GM12873 (cell line): ENCODE results near the gene HOPX.

ENCODE experiments used
- TF ChIP-seq, protein P1 (sequence below): IDR thresholded peaks from 2 replicates; pipeline ENCODE4 v1.5.1; 2012; ENCODE audit warnings: low read depth, mild to moderate bottlenecking, moderate library complexity, low read length, control low read depth; ENCODE audit not compliant: insufficient read depth; ENCODE audit errors: missing control alignments

Gene HOPX, protein sequence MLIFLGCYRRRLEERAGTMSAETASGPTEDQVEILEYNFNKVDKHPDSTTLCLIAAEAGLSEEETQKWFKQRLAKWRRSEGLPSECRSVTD

DNA sequence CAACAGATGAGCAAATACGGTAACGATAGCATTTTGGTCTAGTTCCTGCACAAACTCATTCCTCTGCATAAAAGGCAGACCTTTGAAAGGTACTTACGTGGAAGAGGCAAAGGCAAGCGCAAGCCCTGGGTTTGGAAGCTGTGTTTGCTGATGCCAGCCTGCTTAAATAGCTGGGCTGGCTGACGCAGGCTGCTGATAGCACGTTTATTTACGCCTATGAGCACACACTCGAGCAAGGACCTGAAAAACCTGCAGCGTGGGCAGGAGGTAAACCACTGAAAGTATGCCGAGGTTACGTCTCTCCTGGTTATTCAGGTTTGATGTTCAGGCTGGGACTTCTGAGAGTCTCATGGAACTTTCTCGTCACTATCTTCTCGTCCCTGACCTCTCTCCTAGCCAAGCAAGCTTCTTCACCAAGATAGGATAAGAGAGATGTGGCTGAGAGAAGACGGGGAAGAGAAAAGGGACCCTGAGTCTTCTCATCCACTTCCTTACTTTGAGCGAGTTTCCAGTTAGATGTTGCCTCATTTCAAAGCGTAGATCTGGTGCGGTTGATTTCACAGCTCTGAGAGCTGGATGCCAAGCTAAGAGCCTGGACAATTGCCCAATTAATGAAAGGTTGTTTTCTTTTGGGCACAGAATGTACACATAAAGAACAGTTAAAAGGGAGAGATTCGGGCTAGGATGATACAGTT is at the start of gene HOPX:
Gene HOPX, minus strand, starts transcription at position 139 of the 695 bp plus-strand sequence. CDS start 23,480 bp downstream, outside the sequence.
- TF ChIP-seq, protein P1, sequence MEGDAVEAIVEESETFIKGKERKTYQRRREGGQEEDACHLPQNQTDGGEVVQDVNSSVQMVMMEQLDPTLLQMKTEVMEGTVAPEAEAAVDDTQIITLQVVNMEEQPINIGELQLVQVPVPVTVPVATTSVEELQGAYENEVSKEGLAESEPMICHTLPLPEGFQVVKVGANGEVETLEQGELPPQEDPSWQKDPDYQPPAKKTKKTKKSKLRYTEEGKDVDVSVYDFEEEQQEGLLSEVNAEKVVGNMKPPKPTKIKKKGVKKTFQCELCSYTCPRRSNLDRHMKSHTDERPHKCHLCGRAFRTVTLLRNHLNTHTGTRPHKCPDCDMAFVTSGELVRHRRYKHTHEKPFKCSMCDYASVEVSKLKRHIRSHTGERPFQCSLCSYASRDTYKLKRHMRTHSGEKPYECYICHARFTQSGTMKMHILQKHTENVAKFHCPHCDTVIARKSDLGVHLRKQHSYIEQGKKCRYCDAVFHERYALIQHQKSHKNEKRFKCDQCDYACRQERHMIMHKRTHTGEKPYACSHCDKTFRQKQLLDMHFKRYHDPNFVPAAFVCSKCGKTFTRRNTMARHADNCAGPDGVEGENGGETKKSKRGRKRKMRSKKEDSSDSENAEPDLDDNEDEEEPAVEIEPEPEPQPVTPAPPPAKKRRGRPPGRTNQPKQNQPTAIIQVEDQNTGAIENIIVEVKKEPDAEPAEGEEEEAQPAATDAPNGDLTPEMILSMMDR, result no peak

DNA sequence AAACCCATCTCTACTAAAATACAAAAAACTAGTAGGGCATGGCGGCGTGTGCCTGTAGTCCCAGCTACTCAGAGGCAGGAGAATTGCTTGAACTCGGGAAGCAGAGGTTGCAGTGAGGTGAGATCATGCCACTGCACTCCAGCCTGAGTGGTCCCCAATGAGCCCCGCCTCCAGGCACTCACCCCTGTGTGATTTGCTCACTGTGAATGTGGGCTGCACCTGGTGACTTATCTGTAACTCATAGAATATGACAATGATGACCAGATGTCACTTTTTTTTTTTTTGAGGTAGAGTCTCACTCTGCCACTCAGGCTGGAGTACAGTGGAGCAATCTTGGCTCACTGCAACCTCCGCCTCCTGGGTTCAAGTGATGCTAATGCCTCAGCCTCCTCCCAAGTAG is 49.0 kb upstream of the HOPX start:
- TF ChIP-seq, protein P1, result no peak

DNA sequence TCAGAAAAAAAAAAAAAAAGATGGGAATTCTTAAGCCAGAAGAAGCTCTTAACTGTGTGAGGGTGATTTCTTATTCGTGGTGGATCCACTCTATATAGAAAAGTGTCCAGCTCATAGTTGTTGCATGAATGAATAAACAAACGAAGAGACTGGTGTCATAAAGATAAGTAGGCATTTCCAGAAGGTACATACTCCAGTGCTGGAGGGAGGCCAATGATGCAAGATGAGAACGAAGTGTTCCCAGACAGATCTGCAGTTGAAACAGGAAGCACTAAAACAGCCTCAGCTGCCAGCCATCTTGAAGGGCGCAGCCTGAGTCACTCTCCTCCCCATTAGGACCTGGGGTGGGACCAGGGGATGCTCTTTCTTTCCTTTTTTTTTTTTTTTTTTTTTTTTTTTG is 47.4 kb upstream of the HOPX start:
- TF ChIP-seq, protein P1, result no peak

DNA sequence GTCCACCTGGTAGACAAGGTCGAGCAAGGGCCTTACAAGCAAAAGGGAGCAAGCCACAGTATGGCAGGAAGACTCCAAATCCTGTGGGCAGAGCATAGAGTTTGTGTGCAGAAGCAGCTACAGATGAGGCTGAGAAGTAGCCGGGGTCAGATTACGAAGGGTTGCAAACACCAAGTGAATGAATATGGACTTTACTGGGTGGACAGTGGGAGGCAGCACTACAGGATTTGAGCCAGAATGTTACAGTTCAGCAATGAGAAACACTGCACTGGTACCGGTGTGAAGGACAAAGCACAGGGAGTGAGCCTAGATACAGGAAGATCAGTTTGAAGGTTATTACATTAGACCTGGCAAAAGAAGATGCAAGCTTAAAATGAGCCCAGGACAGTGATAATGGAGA is 46.1 kb upstream of the HOPX start:
- TF ChIP-seq, protein P1, result no peak

DNA sequence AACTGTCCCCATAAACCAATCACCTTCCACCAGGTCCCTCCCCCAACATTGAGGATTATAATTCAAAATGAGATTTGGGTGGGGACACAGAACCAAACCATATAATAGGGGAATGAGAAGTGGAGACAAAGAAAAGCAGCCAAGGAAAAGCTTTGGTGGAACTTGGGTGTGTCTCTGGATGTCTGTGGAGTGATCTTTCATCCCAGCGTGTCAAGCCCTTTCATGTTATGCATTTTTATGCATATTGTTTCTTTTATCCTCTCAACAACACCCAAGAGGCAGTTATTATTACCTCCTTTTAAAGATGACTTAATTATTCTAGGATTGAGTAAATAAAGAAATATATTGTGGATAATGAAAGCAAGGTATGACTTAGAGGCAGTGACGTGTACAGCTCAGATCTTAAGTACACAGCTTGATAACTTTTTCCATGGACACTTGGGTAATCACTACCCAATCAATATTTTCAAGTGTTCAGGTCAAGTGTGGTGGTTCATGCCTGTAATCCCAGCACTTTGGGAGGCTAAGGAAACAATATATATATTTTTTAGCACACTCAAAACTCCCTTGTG is 42.6 kb upstream of the HOPX start:
- TF ChIP-seq, protein P1, result no peak

DNA sequence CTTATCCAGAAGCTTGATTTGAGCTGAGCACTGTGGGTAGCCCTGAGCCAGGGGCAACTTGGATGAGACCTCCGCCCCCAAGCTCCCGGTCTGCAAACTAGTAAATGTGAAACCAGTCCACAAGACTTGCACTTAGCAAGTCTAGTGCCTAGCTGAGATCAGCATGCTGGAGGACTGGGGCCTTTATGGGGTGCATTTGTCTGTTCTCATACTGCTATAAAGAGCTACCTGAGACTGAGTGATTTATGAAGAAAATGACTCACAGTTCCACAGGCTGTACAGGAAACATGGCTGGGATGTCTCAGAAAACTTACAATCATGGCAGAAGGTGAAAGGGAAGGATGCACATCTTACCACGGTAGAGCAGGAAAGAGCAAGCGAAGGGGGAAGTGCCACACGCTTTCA is 42.1 kb upstream of the HOPX start:
- TF ChIP-seq, protein P1, result no peak

DNA sequence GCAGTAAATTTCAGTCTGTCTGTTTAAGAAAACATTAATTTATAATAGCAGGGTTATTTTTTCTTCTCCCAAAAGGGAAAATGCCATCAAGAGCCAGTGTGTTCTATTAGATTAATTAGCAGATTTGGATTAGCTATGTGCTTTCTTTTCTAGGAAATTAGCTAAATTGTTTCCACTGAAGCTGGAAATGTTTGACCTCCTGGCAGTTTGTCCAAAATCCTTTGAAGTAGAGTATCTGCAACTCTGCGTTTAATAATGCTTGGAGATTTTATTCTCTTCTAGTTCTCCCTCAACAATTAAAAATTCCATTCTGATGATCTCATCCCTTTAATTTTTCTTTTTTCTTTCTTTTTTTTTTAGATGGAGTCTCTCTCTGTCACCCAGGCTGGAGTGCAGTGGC is 27.1 kb upstream of the HOPX start:
- TF ChIP-seq, protein P1, result no peak
